ENCODE results near the gene LMTK3. TPM values are rescaled to one million over a fixed set of nuclear protein-coding genes. Genes with fewer than 3 reads are reported as not detected.

Gene LMTK3
- total RNA-seq, 1 donor from 2014 or later = 1.1 TPM

DNA sequence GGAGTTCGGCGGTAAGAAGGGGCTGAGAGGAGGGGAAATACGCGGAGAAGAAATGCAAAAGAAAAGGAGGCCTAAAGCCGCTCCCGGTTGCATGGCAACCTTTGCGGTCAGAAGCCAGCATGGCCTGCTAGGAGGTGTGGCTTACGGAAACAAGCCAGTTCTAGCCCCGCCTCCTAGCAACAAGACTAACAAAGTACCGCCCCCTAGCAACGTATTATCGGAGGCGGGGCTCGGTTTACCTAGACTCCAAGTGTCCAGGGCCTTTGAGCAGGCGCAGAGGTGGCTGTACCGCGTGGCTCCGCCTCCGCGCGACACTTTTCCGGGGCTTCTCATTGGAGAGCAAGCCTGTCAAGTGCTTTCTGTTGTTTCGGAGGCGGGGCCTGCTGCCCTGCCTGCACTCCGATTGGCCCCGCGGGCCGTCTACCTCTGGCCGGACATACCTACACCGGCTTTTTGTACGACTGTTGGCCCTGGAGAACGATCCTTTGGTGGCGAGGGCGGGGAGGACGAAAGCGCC lies 42.8 kb downstream of the LMTK3 start:
- intact Hi-C loops (cut with micrococcal nuclease) = no loop called here
- H3K27me3 ChIP-seq (ENCODE audit: low read depth) = no peaks in the 10 kb centered on the region
- H3K36me3 ChIP-seq = peaks cover 37% of the 10 kb centered on the region
- TF ChIP-seq, protein P1, sequence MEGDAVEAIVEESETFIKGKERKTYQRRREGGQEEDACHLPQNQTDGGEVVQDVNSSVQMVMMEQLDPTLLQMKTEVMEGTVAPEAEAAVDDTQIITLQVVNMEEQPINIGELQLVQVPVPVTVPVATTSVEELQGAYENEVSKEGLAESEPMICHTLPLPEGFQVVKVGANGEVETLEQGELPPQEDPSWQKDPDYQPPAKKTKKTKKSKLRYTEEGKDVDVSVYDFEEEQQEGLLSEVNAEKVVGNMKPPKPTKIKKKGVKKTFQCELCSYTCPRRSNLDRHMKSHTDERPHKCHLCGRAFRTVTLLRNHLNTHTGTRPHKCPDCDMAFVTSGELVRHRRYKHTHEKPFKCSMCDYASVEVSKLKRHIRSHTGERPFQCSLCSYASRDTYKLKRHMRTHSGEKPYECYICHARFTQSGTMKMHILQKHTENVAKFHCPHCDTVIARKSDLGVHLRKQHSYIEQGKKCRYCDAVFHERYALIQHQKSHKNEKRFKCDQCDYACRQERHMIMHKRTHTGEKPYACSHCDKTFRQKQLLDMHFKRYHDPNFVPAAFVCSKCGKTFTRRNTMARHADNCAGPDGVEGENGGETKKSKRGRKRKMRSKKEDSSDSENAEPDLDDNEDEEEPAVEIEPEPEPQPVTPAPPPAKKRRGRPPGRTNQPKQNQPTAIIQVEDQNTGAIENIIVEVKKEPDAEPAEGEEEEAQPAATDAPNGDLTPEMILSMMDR (IDR thresholded peaks at IDR 0.05; ENCODE audit: borderline replicate concordance) = no peak
- peak overlapping the region; percentile 96 for H3K4me3 ChIP-seq
- DNase-seq = peak; percentile 99
- no peaks in the 10 kb centered on the region for H3K9me3 ChIP-seq (replicated peaks)
- peak overlapping the region; percentile 99 for H3K27ac ChIP-seq (replicated peaks)
- peaks cover 33% of the 10 kb centered on the region for H3K4me1 ChIP-seq

DNA sequence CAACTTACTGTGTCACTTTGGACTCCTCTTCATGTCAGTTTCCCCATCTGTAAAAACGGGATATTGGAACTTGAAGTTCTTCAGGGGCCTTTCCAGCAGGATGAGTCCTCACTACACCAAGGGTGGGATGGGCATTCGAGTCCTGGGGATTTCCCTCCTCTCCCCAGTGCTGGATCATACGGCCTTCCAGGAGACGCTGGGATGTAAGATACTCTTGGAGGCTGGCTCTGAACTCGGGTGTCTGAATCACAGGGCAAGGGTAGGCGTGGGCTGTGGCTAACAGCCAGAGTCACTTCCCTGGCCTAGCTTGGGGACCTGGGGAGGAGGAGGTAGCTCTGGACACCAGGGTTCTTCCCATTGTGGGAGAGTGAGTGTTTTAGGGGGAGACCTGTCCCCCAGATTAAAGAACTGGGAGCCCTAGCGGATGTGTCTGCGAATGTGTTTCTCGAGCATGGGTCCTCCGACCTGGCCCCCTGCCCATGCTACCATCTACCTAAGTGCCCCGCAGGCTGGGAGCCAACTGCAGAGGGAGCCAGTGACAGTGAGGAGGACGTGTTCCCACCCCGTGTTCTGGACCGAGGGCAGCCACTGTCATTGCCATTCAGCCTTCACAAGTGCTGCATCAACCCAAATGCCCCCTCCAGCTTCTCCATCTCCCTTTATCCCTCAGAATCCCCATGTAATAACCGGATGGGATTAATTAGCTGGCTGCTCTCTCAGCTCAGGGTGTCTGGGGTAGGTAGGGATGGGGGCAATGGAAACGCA lies 44.9 kb downstream of the LMTK3 start:
- H3K4me3 ChIP-seq = no peak overlapping the region
- H3K27me3 ChIP-seq (ENCODE audit: low read depth) = no peaks in the 10 kb centered on the region
- TF ChIP-seq, protein P1 (IDR thresholded peaks at IDR 0.05; ENCODE audit: borderline replicate concordance) = no peak

DNA sequence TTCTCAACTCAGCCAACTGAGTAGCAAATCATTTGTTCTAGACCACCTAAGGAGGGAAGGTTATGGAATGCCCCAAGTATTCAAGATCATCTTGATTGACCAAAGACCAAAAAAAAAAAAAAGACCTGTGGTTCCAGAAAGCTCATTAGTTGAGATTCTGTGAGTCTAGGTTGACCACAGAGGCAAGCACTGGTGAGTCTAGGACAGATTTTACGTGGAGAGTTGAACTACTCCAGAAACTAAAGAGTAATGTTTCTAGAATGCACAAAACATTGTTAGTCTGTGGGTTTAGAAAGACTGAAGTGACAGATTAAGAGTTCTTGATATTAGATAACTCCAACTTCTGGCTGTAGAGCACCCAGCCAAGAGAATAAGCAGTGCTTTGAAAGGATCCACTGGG lies 46.4 kb downstream of the LMTK3 start:
- Histone ChIP-seq H3K27ac (replicated peaks) (no peak overlapping the region), H3K9me3 (replicated peaks) (no peaks in the 10 kb centered on the region), H3K4me3 (no peak overlapping the region), H3K27me3 (ENCODE audit: low read depth) (no peaks in the 10 kb centered on the region), H3K36me3 (peaks cover under 1% of the 10 kb centered on the region), H3K4me1 (peaks cover 16% of the 10 kb centered on the region)
- TF ChIP-seq, protein P1 (IDR thresholded peaks at IDR 0.05; ENCODE audit: borderline replicate concordance) = no peak
- intact Hi-C loops (cut with micrococcal nuclease) = no loop called here
- no peak for DNase-seq

More for the DNA sequence above, 44.9 kb downstream of the LMTK3 start:
- no peak for DNase-seq
- H3K4me1 ChIP-seq = peaks cover 32% of the 10 kb centered on the region
- intact Hi-C loops (cut with micrococcal nuclease) = no loop called here
- no peaks in the 10 kb centered on the region for H3K9me3 ChIP-seq (replicated peaks)
- H3K27ac ChIP-seq (replicated peaks) = no peak overlapping the region
- H3K36me3 ChIP-seq = peaks cover 16% of the 10 kb centered on the region

DNA sequence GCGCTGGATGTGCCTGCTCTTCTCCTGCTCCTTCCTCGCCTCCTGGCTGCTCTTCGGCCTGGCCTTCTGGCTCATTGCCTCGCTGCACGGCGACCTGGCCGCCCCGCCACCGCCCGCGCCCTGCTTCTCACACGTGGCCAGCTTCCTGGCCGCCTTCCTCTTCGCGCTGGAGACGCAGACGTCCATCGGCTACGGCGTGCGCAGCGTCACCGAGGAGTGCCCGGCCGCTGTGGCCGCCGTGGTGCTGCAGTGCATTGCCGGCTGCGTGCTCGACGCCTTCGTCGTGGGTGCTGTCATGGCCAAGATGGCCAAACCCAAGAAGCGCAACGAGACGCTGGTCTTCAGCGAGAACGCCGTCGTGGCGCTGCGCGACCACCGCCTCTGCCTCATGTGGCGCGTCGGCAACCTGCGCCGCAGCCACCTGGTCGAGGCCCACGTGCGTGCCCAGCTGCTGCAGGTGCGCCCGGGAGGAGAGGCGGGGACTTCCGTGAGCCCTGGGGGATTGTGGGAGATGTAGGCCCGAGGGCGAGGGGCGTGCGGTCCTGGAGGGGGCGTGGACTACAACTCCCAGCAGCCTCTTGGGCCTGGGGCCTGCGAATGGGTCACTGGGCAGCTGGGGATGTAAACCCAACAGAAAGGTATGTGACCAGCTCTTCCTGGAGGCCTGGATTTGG lies 49.5 kb downstream of the LMTK3 start:
- intact Hi-C loops (cut with micrococcal nuclease) = no loop called here
- H3K27me3 ChIP-seq (ENCODE audit: low read depth) = no peaks in the 10 kb centered on the region
- no peak for DNase-seq
- H3K27ac ChIP-seq (replicated peaks) = no peak overlapping the region
- H3K9me3 ChIP-seq (replicated peaks) = no peaks in the 10 kb centered on the region
- no peaks in the 10 kb centered on the region for H3K4me1 ChIP-seq
- H3K36me3 ChIP-seq = no peaks in the 10 kb centered on the region
- no peak overlapping the region for H3K4me3 ChIP-seq
- TF ChIP-seq, protein P1 (IDR thresholded peaks at IDR 0.05; ENCODE audit: borderline replicate concordance) = no peak

DNA sequence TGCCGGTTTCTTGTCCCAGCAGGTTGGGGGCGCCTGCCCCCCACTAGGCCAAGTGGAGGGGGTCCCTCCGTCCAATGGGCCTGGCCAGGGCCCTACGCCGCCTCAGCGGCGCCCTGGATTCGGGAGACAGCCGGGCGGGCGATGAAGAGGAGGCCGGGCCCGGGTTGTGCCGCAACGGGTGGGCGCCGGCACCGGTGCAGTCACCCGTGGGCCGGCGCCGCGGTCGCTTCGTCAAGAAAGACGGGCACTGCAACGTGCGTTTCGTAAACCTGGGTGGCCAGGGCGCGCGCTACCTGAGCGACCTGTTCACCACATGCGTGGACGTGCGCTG lies 50.0 kb downstream of the LMTK3 start:
- intact Hi-C loops (cut with micrococcal nuclease) = no loop called here
- TF ChIP-seq, protein P1 (IDR thresholded peaks at IDR 0.05; ENCODE audit: borderline replicate concordance) = no peak
- H3K36me3 ChIP-seq = no peaks in the 10 kb centered on the region
- H3K27me3 ChIP-seq (ENCODE audit: low read depth) = no peaks in the 10 kb centered on the region
- no peak for DNase-seq
- no peak overlapping the region for H3K4me3 ChIP-seq
- no peaks in the 10 kb centered on the region for H3K4me1 ChIP-seq
- no peak overlapping the region for H3K27ac ChIP-seq (replicated peaks)
- H3K9me3 ChIP-seq (replicated peaks) = no peaks in the 10 kb centered on the region

Measured in left ventricle myocardium inferior (tissue), 1 donor.